Neural progenitor cell (in vitro differentiated cells): ENCODE results near the gene C9orf72. TPM values are rescaled to one million over a fixed set of nuclear protein-coding genes. Genes with fewer than 3 reads are reported as not detected.

Experiments used
- DNase-seq: peaks from one replicate; pipeline ENCODE4 v3.0.0-alpha.2; 2016; ENCODE audit warnings: low spot score
- H2AFZ ChIP-seq: fragments of 200-600 bp; sonication (generic); replicated peaks from 2 replicates; pipeline ENCODE4 v1.6.1; 2016; ENCODE audit warnings: antibody characterized with exemption
- H3F3A ChIP-seq: fragments of 200-600 bp; sonication (generic); 2 replicates; pipeline ENCODE4 v1.6.1; 2016; ENCODE audit warnings: antibody characterized with exemption, low read depth
- H3K27ac ChIP-seq: fragments of 200-600 bp; sonication (generic); 2 replicates; pipeline ENCODE4 v1.5.1; 2016; ENCODE audit warnings: mild to moderate bottlenecking
- H3K27me3 ChIP-seq: fragments of 200-600 bp; sonication (generic); 2 replicates; pipeline ENCODE4 v1.6.1; 2016; ENCODE audit warnings: mild to moderate bottlenecking, moderate library complexity
- H3K36me3 ChIP-seq: fragments of 200-600 bp; sonication (generic); 2 replicates; pipeline ENCODE4 v1.5.1; 2016
- H3K4me1 ChIP-seq: fragments of 200-600 bp; sonication (generic); 2 replicates; pipeline ENCODE4 v1.6.1; 2016; ENCODE audit warnings: mixed run types
- H3K4me2 ChIP-seq: fragments of 200-600 bp; sonication (generic); 2 replicates; pipeline ENCODE4 v1.6.1; 2016
- H3K4me3 ChIP-seq: fragments of 200-600 bp; sonication (generic); 2 replicates; pipeline ENCODE4 v1.5.1; 2016
- H3K79me2 ChIP-seq: fragments of 200-600 bp; sonication (generic); 2 replicates; pipeline ENCODE4 v1.6.1; 2016; ENCODE audit warnings: low read depth
- H3K9ac ChIP-seq: fragments of 200-600 bp; sonication (generic); 2 replicates; pipeline ENCODE4 v1.6.1; 2016
- H3K9me3 ChIP-seq: fragments of 200-600 bp; sonication (generic); 2 replicates; pipeline ENCODE4 v1.5.1; 2016; ENCODE audit warnings: low read depth
- H4K20me1 ChIP-seq: fragments of 200-600 bp; sonication (generic); 2 replicates; pipeline ENCODE4 v1.6.1; 2016; ENCODE audit warnings: low read depth
- H3K27ac Mint-ChIP-seq: 3 replicates; pipeline ENCODE4 v1.8.0; 2021; ENCODE audit warnings: mixed read lengths
- H3K27me3 Mint-ChIP-seq: 2 replicates; pipeline ENCODE4 v1.8.0; 2022; ENCODE audit warnings: low read depth, mild to moderate bottlenecking, inconsistent platforms, moderate library complexity, mixed read lengths; ENCODE audit not compliant: insufficient read depth
- H3K36me3 Mint-ChIP-seq: 3 replicates; pipeline ENCODE4 v1.8.0; 2021; ENCODE audit warnings: mixed read lengths
- H3K4me1 Mint-ChIP-seq: 3 replicates; pipeline ENCODE4 v1.8.0; 2021; ENCODE audit warnings: mixed read lengths
- H3K4me3 Mint-ChIP-seq: 3 replicates; pipeline ENCODE4 v1.8.0; 2021; ENCODE audit warnings: mild to moderate bottlenecking, moderate library complexity, mixed read lengths
- H3K9me3 Mint-ChIP-seq: 3 replicates; pipeline ENCODE4 v1.8.0; 2020; ENCODE audit warnings: mixed read lengths
- EZH2 ChIP-seq: fragments of 200-600 bp; sonication (generic); IDR thresholded peaks from 2 replicates; pipeline ENCODE4 v1.6.1; 2017; ENCODE audit warnings: antibody characterized with exemption, mild to moderate bottlenecking, moderate library complexity
- EZH2phosphoT487 ChIP-seq: fragments of 200-600 bp; sonication (generic); IDR thresholded peaks from 2 replicates; pipeline ENCODE4 v1.6.1; 2017; ENCODE audit warnings: antibody characterized with exemption
- total RNA-seq: library from RNA; depleted of rRNA; stranded (reverse); fragments of >200 nt; gene quantifications from 2 replicates; pipeline ENCODE4 v1.2.3, GENCODE V29; 2015; ENCODE audit warnings: low replicate concordance
- TF ChIP-seq, protein P1 (sequence below): fragments of 200-600 bp; sonication (generic); IDR thresholded peaks from 2 replicates; pipeline ENCODE4 v1.5.1; 2017; ENCODE audit warnings: antibody characterized with exemption, mild to moderate bottlenecking

The C9orf72 gene
- total RNA-seq, 1 donor from 2014 or later, result 107 TPM

GRCh38 chr9:27582794-27583193, 9.5 kb upstream of the C9orf72 start:
- H3K27me3 Mint-ChIP-seq, result peaks cover 7% of the 10 kb centered on the region
- no peak overlapping the region for H3K4me3 Mint-ChIP-seq
- Histone ChIP-seq H3K9ac (no peak overlapping the region), H2AFZ (no peak overlapping the region), H3K9me3 (no peaks in the 10 kb centered on the region), H3K27ac (no peak overlapping the region), H3K4me1 (peaks cover 4% of the 10 kb centered on the region), H3K79me2 (no peaks in the 10 kb centered on the region), H3F3A (no peaks in the 10 kb centered on the region), H4K20me1 (no peaks in the 10 kb centered on the region), H3K4me3 (no peak overlapping the region), H3K4me2 (no peak overlapping the region), H3K36me3 (no peaks in the 10 kb centered on the region), H3K27me3 (no peaks in the 10 kb centered on the region)
- no peaks in the 10 kb centered on the region for H3K36me3 Mint-ChIP-seq
- no peak for DNase-seq
- no peaks in the 10 kb centered on the region for H3K4me1 Mint-ChIP-seq
- no peak for TF ChIP-seq EZH2phosphoT487
- TF ChIP-seq, protein P1, sequence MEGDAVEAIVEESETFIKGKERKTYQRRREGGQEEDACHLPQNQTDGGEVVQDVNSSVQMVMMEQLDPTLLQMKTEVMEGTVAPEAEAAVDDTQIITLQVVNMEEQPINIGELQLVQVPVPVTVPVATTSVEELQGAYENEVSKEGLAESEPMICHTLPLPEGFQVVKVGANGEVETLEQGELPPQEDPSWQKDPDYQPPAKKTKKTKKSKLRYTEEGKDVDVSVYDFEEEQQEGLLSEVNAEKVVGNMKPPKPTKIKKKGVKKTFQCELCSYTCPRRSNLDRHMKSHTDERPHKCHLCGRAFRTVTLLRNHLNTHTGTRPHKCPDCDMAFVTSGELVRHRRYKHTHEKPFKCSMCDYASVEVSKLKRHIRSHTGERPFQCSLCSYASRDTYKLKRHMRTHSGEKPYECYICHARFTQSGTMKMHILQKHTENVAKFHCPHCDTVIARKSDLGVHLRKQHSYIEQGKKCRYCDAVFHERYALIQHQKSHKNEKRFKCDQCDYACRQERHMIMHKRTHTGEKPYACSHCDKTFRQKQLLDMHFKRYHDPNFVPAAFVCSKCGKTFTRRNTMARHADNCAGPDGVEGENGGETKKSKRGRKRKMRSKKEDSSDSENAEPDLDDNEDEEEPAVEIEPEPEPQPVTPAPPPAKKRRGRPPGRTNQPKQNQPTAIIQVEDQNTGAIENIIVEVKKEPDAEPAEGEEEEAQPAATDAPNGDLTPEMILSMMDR, result no peak
- TF ChIP-seq EZH2, result no peak
- H3K9me3 Mint-ChIP-seq, result peaks cover 7% of the 10 kb centered on the region
- no peak overlapping the region for H3K27ac Mint-ChIP-seq

DNA sequence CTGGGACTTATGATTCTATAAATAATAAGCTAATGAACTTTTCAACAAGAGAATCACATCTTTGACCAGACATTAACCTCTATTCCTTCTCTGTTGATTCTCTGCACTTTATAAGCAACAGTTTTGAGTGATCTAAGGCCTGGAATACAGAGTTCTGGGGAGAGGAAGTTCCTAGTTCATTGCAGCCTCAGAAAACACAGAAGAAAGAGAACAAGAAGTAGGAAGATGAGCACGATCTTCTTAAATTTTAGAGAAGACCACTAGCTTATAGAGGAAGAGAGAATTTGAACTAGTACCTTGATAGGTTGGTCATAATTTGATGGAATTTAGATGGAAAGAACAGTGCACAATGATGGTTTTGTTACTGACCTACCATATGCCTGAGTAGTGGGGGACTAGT, 8.5 kb upstream of the C9orf72 start:
- Mint-ChIP-seq H3K4me1 (no peaks in the 10 kb centered on the region), H3K36me3 (no peaks in the 10 kb centered on the region), H3K27me3 (peaks cover 7% of the 10 kb centered on the region), H3K9me3 (peaks cover 7% of the 10 kb centered on the region), H3K27ac (no peak overlapping the region), H3K4me3 (no peak overlapping the region)
- DNase-seq, result no peak
- Histone ChIP-seq H3F3A (no peaks in the 10 kb centered on the region), H3K27me3 (no peaks in the 10 kb centered on the region), H2AFZ (no peak overlapping the region), H3K79me2 (no peaks in the 10 kb centered on the region), H3K9ac (no peak overlapping the region), H3K4me3 (no peak overlapping the region), H3K4me2 (no peak overlapping the region), H3K36me3 (no peaks in the 10 kb centered on the region), H3K9me3 (no peaks in the 10 kb centered on the region), H4K20me1 (no peaks in the 10 kb centered on the region), H3K4me1 (peaks cover 4% of the 10 kb centered on the region), H3K27ac (no peak overlapping the region)
- TF ChIP-seq EZH2 (no peak), EZH2phosphoT487 (no peak)
- TF ChIP-seq, protein P1, result no peak

- Histone ChIP-seq H3K4me1 (peaks cover 16% of the 10 kb centered on the region), H3K79me2 (peaks cover 40% of the 10 kb centered on the region), H3K9me3 (no peaks in the 10 kb centered on the region), H3K27me3 (no peaks in the 10 kb centered on the region), H3K4me2 (peak overlapping the region; percentile 89), H3K27ac (peak overlapping the region; percentile 92), H3K36me3 (no peaks in the 10 kb centered on the region), H3F3A (peaks cover 29% of the 10 kb centered on the region), H3K4me3 (peak overlapping the region; percentile 88), H4K20me1 (peaks cover 18% of the 10 kb centered on the region), H2AFZ (peak overlapping the region; percentile 93), H3K9ac (peak overlapping the region; percentile 52)
- Mint-ChIP-seq H3K4me1 (peaks cover 28% of the 10 kb centered on the region), H3K27ac (peak overlapping the region; percentile 98), H3K36me3 (peaks cover 6% of the 10 kb centered on the region), H3K4me3 (peak overlapping the region; percentile 99), H3K27me3 (peaks cover 6% of the 10 kb centered on the region), H3K9me3 (peaks cover 7% of the 10 kb centered on the region)
- peak; percentile 99 for DNase-seq
- TF ChIP-seq, protein P1, result no peak
- TF ChIP-seq EZH2phosphoT487 (no peak), EZH2 (no peak)
These were observed 631 bp upstream of the C9orf72 start for GRCh38 chr9:27573634-27574590.
